GM12874 (cell line): ENCODE data around the gene NPAS3.

Source experiments
- CTCF ChIP-seq: IDR thresholded peaks from 2 replicates; pipeline ENCODE4 v1.5.1; 2011; ENCODE audit warnings: low read depth, mild to moderate bottlenecking, control low read depth, low read length, moderate library complexity; ENCODE audit not compliant: insufficient read depth

The NPAS3 gene

GRCh38 chr14:33237115-33237740 lies 298.5 kb downstream of the NPAS3 start:
- no peak for TF ChIP-seq CTCF

- TF ChIP-seq CTCF = no peak
Measured at GRCh38 chr14:33239465-33239864, 300.8 kb downstream of the NPAS3 start.

GRCh38 chr14:33240466-33240865 lies 301.8 kb downstream of the NPAS3 start:
- TF ChIP-seq CTCF = no peak

GRCh38 chr14:33241331-33241730 lies 302.7 kb downstream of the NPAS3 start:
- no peak for TF ChIP-seq CTCF

GRCh38 chr14:33249233-33249820 lies 310.6 kb downstream of the NPAS3 start:
- no peak for TF ChIP-seq CTCF

- no peak for TF ChIP-seq CTCF
Measured at GRCh38 chr14:33250963-33251362, 312.3 kb downstream of the NPAS3 start.

GRCh38 chr14:33254342-33254741 lies 315.7 kb downstream of the NPAS3 start:
- TF ChIP-seq CTCF = no peak
